ENCODE measurements around the gene TFDP2. TPM values are rescaled to one million over a fixed set of nuclear protein-coding genes. Genes with fewer than 3 reads are reported as not detected.

Gene TFDP2, protein sequence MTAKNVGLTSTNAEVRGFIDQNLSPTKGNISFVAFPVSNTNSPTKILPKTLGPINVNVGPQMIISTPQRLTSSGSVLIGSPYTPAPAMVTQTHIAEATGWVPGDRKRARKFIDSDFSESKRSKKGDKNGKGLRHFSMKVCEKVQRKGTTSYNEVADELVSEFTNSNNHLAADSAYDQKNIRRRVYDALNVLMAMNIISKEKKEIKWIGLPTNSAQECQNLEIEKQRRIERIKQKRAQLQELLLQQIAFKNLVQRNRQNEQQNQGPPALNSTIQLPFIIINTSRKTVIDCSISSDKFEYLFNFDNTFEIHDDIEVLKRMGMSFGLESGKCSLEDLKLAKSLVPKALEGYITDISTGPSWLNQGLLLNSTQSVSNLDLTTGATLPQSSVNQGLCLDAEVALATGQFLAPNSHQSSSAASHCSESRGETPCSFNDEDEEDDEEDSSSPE
- total RNA-seq, result 100 to 1,000 TPM; 134 to 154 (median 142) TPM
- total RNA-seq (2013), result 81.8 TPM

DNA sequence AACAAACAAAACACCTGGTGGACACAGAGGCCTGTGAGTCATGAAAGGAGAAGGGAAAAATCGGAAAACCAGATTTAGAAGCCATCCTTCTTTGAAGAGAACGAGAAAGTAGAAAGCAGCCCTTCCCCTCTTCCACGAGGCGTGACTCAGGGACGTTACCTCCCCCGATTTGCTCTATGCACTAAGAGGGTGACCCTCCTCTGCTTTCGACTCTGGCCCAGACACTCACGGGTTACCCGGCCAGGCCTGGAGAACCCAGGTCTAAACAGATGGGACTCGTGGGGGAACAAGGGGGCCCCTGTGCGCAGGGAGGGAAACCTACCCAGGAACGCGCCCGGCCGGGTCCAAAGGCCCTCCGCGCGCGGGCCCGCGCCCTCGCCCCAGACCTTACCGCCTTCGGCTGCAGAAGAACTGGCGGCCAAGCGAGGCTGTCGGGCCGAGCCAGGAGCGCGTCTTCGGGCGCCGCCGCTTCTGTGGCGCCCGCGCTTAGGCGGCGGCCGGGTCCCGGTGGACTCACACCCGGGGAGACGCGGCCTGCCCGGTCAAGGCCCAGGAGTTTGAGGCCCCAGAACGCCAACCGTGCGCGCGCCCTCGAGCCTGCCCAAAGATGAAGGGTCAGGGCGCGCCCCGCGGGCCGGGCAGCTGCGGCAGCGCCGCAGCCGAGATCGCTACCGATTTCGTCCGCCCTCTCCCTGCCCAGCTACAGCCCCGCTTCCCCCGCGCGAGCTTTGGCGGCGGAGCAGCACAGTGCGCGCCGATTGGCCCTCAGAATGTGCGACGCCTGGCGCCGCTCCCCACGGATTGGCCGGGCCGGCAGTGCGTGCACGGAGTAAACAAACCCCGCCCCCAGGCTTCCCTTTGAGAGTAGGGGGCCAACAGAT, at the start of gene TFDP2:
Gene TFDP2, minus strand, starts transcription at position 753 of the 881 bp plus-strand sequence. CDS start 47,795 bp downstream, outside the sequence.
- DNase-seq (peak; percentile 85 to 91), ATAC-seq (peak; percentile 96 to 98 (median 98))
- TF ChIP-seq, protein P1, sequence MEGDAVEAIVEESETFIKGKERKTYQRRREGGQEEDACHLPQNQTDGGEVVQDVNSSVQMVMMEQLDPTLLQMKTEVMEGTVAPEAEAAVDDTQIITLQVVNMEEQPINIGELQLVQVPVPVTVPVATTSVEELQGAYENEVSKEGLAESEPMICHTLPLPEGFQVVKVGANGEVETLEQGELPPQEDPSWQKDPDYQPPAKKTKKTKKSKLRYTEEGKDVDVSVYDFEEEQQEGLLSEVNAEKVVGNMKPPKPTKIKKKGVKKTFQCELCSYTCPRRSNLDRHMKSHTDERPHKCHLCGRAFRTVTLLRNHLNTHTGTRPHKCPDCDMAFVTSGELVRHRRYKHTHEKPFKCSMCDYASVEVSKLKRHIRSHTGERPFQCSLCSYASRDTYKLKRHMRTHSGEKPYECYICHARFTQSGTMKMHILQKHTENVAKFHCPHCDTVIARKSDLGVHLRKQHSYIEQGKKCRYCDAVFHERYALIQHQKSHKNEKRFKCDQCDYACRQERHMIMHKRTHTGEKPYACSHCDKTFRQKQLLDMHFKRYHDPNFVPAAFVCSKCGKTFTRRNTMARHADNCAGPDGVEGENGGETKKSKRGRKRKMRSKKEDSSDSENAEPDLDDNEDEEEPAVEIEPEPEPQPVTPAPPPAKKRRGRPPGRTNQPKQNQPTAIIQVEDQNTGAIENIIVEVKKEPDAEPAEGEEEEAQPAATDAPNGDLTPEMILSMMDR (IDR thresholded peaks at IDR 0.05), result no peak
- Histone ChIP-seq H3K27me3 (ENCODE audit: control insufficient read depth, insufficient read depth, low read length) (no peaks in the 10 kb centered on the region), H3K36me3 (ENCODE audit: control insufficient read depth, insufficient read depth, low read length) (no peaks in the 10 kb centered on the region), H3K9me3 (ENCODE audit: control insufficient read depth, insufficient read depth, low read length) (no peaks in the 10 kb centered on the region), H3K4me3 (ENCODE audit: low read length) (peak within 1 kb of the TSS; percentile 61), H3K27ac (ENCODE audit: low read length) (peak within 1 kb of the TSS; percentile 61), H3K4me1 (ENCODE audit: control insufficient read depth, insufficient read depth, low read length) (peaks cover 16% of the 10 kb centered on the region)
- Mint-ChIP-seq H3K4me1 (peaks cover 46 to 53% of the 10 kb centered on the region in 2 donors), H3K36me3 (no peaks in the 10 kb centered on the region), H3K4me3 (peak within 1 kb of the TSS; percentile 96), H3K27ac (peak within 1 kb of the TSS; percentile 59 to 82), H3K9me3 (no peaks in the 10 kb centered on the region), H3K27me3 (ENCODE audit: low read depth in 2 of 2) (no peaks in the 10 kb centered on the region)
- intact Hi-C loops (cut with micrococcal nuclease), result loop anchor here (2.0 to 5.0 kb wide), 2 partner anchors 14 to 127 kb away; no protein-coding TSS in a partner anchor
- under 1% methylated on average over 83 of the region's 83 CpGs for whole genome bisulfite sequencing (ENCODE audit: insufficient coverage)

DNA sequence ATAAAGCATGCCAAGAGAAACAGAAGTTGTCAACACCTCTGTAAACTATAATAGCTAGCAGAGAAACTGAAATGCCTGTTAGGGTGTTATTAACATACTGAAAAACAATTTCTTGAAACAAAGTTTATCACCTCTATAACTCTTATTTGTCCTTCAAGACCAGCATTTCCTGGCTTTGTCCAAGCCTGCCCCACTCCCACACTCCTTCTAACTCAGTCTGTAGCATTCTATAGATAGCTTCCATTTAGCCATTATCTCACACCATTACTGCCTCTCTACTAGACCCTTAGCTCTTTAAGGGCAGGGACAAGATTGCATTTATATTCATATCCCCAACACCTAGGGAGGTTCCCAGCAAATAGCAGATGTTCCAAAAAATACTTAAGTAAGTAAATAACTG, 39.5 kb upstream of the TFDP2 start:
- peak overlapping the region; percentile 5 to 43 for H3K27ac Mint-ChIP-seq
- DNase-seq, result no peak
- H3K9me3 ChIP-seq (ENCODE audit: control insufficient read depth, insufficient read depth, low read length), result no peaks in the 10 kb centered on the region
- no peaks in the 10 kb centered on the region for H3K9me3 Mint-ChIP-seq
- H3K36me3 ChIP-seq (ENCODE audit: control insufficient read depth, insufficient read depth, low read length), result peaks cover 32% of the 10 kb centered on the region
- H3K27me3 ChIP-seq (ENCODE audit: control insufficient read depth, insufficient read depth, low read length), result no peaks in the 10 kb centered on the region
- no peak overlapping the region for H3K4me3 Mint-ChIP-seq
- TF ChIP-seq, protein P1 (IDR thresholded peaks at IDR 0.05), result no peak
- intact Hi-C loops (cut with micrococcal nuclease), result no loop called here
- H3K4me1 ChIP-seq (ENCODE audit: control insufficient read depth, insufficient read depth, low read length), result no peaks in the 10 kb centered on the region
- no peaks in the 10 kb centered on the region for H3K27me3 Mint-ChIP-seq (ENCODE audit: low read depth in 2 of 2)
- H3K36me3 Mint-ChIP-seq, result no peaks in the 10 kb centered on the region
- no peak for ATAC-seq
- H3K4me1 Mint-ChIP-seq, result peaks cover 14 to 25% of the 10 kb centered on the region in 2 donors
- no peak overlapping the region for H3K27ac ChIP-seq (ENCODE audit: low read length)
- H3K4me3 ChIP-seq (ENCODE audit: low read length), result no peak overlapping the region

DNA sequence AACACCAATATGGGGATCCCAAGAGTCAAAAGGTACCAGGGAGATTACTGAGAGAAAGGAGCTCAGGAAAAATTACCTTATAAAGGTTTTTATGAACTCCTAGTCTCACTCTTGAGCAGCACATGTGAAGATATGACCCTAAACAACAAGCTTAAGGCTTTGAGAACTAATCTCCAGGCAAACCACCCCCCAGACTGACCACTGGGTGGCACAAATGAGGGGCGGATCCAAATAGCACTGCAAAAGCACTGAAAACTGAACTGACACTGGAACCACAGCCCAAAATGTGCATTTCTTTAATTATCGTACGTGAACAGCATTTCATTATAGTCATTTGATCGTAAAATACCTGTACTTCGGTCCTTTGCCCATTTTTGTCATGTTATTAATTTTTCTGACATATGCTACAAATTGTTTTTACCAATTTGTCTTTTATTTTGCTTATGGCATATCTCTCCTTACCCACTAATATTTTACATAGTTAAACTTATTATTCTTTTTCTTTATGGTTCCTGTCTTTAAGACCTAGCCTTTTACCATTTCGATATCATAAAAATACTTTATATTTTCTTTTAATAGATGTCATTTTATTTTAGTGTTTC, 31.5 kb upstream of the TFDP2 start:
- Histone ChIP-seq H3K4me3 (ENCODE audit: low read length) (no peak overlapping the region), H3K27me3 (ENCODE audit: control insufficient read depth, insufficient read depth, low read length) (no peaks in the 10 kb centered on the region), H3K36me3 (ENCODE audit: control insufficient read depth, insufficient read depth, low read length) (peaks cover 59% of the 10 kb centered on the region), H3K9me3 (ENCODE audit: control insufficient read depth, insufficient read depth, low read length) (no peaks in the 10 kb centered on the region), H3K4me1 (ENCODE audit: control insufficient read depth, insufficient read depth, low read length) (no peaks in the 10 kb centered on the region), H3K27ac (ENCODE audit: low read length) (no peak overlapping the region)
- intact Hi-C loops (cut with micrococcal nuclease), result loop anchor here (1.0 kb wide), 1 partner anchor 99 kb away; no protein-coding TSS in a partner anchor
- peaks cover 13% of the 10 kb centered on the region for H3K36me3 Mint-ChIP-seq
- 76% methylated on average over 5 of the region's 6 CpGs for WGBS (ENCODE audit: insufficient coverage)
- peak overlapping the region; percentile 1 for H3K4me3 Mint-ChIP-seq
- peak overlapping the region; percentile 79 to 86 for H3K27ac Mint-ChIP-seq
- H3K4me1 Mint-ChIP-seq, result peaks cover 15 to 18% of the 10 kb centered on the region in 2 donors
- TF ChIP-seq, protein P1 (IDR thresholded peaks at IDR 0.05), result peak; percentile 77
- DNase-seq, result peak; percentile 51 to 53
- H3K9me3 Mint-ChIP-seq, result no peaks in the 10 kb centered on the region
- H3K27me3 Mint-ChIP-seq (ENCODE audit: low read depth in 2 of 2), result no peaks in the 10 kb centered on the region
- peak; percentile 83 to 97 (median 97) for ATAC-seq
